ENCODE data around the gene CABYR.

- TF ChIP-seq, protein P1, sequence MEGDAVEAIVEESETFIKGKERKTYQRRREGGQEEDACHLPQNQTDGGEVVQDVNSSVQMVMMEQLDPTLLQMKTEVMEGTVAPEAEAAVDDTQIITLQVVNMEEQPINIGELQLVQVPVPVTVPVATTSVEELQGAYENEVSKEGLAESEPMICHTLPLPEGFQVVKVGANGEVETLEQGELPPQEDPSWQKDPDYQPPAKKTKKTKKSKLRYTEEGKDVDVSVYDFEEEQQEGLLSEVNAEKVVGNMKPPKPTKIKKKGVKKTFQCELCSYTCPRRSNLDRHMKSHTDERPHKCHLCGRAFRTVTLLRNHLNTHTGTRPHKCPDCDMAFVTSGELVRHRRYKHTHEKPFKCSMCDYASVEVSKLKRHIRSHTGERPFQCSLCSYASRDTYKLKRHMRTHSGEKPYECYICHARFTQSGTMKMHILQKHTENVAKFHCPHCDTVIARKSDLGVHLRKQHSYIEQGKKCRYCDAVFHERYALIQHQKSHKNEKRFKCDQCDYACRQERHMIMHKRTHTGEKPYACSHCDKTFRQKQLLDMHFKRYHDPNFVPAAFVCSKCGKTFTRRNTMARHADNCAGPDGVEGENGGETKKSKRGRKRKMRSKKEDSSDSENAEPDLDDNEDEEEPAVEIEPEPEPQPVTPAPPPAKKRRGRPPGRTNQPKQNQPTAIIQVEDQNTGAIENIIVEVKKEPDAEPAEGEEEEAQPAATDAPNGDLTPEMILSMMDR (IDR thresholded peaks at IDR 0.05), result no peak
- TF ChIP-seq SIN3A (IDR thresholded peaks at IDR 0.05; ENCODE audit: borderline replicate concordance, insufficient read depth, low read depth, low read length) (no peak), POLR2AphosphoS5 (IDR thresholded peaks at IDR 0.05; ENCODE audit: low read depth, low read length) (no peak)
Measured at GRCh38 chr18:24120676-24121075, 18.2 kb upstream of the CABYR start.

All from Panc1 (cell line).